HepG2 (cell line): ENCODE measurements around the gene NOC2L. TPM values are rescaled to one million over a fixed set of nuclear protein-coding genes. Genes with fewer than 3 reads are reported as not detected.

Source experiments
- EP300 ChIP-seq, 3 experiments: sonication (generic) in 1 of 3; formaldehyde crosslinking in 1 of 3; IDR thresholded peaks; 2 replicates each; pipeline versions ENCODE4 v1.5.1 to v1.6.1; 2011 to 2020; ENCODE audit warnings: low read depth in 2 of 3, low read length in 2 of 3, borderline replicate concordance in 1 of 3, improper control_type of control experiment in 1 of 3, mild to moderate bottlenecking in 1 of 3, missing genetic modification reagents in 1 of 3, moderate library complexity in 1 of 3
- FOXP4 ChIP-seq: sonication (generic); formaldehyde crosslinking; IDR thresholded peaks from 2 replicates; pipeline ENCODE4 v1.4.0; 2020; ENCODE audit warnings: missing genetic modification reagents
- HDAC6 ChIP-seq: fragments of 200-600 bp; sonication (generic); IDR thresholded peaks from 2 replicates; pipeline ENCODE4 v1.7.0; 2017; ENCODE audit warnings: mild to moderate bottlenecking, antibody characterized with exemption, low read length, low read depth
- MTA3 ChIP-seq: sonication (generic); formaldehyde crosslinking; IDR thresholded peaks from 2 replicates; pipeline ENCODE4 v1.4.0; 2020; ENCODE audit warnings: missing genetic modification reagents
- NCOR1 ChIP-seq: fragments of 200-600 bp; sonication (generic); IDR thresholded peaks from 2 replicates; pipeline ENCODE4 v1.7.0; 2017; ENCODE audit warnings: antibody characterized with exemption, low read length, borderline replicate concordance
- SNRNP70 ChIP-seq: fragments of 200-400 bp; formaldehyde crosslinking; IDR thresholded peaks from 2 replicates; pipeline ENCODE4 v1.6.1; 2017; ENCODE audit warnings: mild to moderate bottlenecking, low read depth, low read length, moderate library complexity
- TCF12 ChIP-seq, 2 experiments: fragments of 450-650 bp in 1 of 2; sonication (generic) in 1 of 2; formaldehyde crosslinking in 1 of 2; IDR thresholded peaks; 2 replicates each; pipeline versions ENCODE4 v1.6.1 to v1.8.0; 2017 to 2022; ENCODE audit warnings: antibody characterized with exemption in 1 of 2, mild to moderate bottlenecking in 1 of 2, missing genetic modification reagents in 1 of 2, moderate library complexity in 1 of 2
- USF2 ChIP-seq, 2 experiments: sonication (generic) in 1 of 2; formaldehyde crosslinking in 1 of 2; IDR thresholded peaks; 2 replicates each; pipeline versions ENCODE4 v1.5.1 to v1.6.1; 2011 to 2020; ENCODE audit warnings: borderline replicate concordance in 1 of 2, low read depth in 1 of 2, low read length in 1 of 2, mild to moderate bottlenecking in 1 of 2, missing genetic modification reagents in 1 of 2, moderate library complexity in 1 of 2
- ZNF101 ChIP-seq: sonication (generic); formaldehyde crosslinking; IDR thresholded peaks from 2 replicates; pipeline ENCODE4 v1.4.0; 2020; ENCODE audit warnings: mild to moderate bottlenecking, low read depth, missing genetic modification reagents, borderline replicate concordance
- ZNF235 ChIP-seq: sonication (generic); formaldehyde crosslinking; IDR thresholded peaks from 2 replicates; pipeline ENCODE4 v1.8.1; 2023; ENCODE audit warnings: mild to moderate bottlenecking, missing genetic modification reagents, borderline replicate concordance
- ZNF260 ChIP-seq: sonication (generic); formaldehyde crosslinking; IDR thresholded peaks from 2 replicates; pipeline ENCODE4 v1.4.0; 2020; ENCODE audit warnings: missing genetic modification reagents, low read depth, mild to moderate bottlenecking, borderline replicate concordance
- ZNF503 ChIP-seq: sonication (generic); formaldehyde crosslinking; IDR thresholded peaks from 2 replicates; pipeline ENCODE4 v1.4.0; 2020; ENCODE audit warnings: missing genetic modification reagents
- ZNF572 ChIP-seq: sonication (generic); formaldehyde crosslinking; IDR thresholded peaks from 2 replicates; pipeline ENCODE4 v1.5.1; 2020; ENCODE audit warnings: mild to moderate bottlenecking, missing genetic modification reagents
- ZNF703 ChIP-seq: sonication (generic); formaldehyde crosslinking; IDR thresholded peaks from 2 replicates; pipeline ENCODE4 v1.5.1; 2020; ENCODE audit warnings: missing genetic modification reagents, mild to moderate bottlenecking, moderate library complexity, borderline replicate concordance
- ZNF878 ChIP-seq: sonication (generic); formaldehyde crosslinking; IDR thresholded peaks from 2 replicates; pipeline ENCODE4 v1.8.1; 2023; ENCODE audit warnings: mild to moderate bottlenecking, missing genetic modification reagents, moderate library complexity
- polyA plus RNA-seq, 8 experiments: library from polyadenylated mRNA; depleted of rRNA in 3 of 8; stranded (reverse) in 7 of 8; unstranded in 1 of 8; fragments of >200 nt; fragmentation: Illumina TruSeq in 4 of 8; extraction: Trizol in 4 of 8; gene quantifications; 2 replicates each; pipeline versions ENCODE4 v1.2.1 to v1.2.3, GENCODE V29; 2011 to 2016; ENCODE audit warnings: low read depth in 4 of 8, missing spikeins in 1 of 8, mixed read lengths in 1 of 8; ENCODE audit not compliant: insufficient read depth in 1 of 8
- total RNA-seq, 5 experiments: library from RNA; depleted of rRNA; stranded (reverse); fragments of >200 nt; fragmentation: Illumina TruSeq; extraction: Trizol; gene quantifications; 2 replicates each; pipeline ENCODE4 v1.2.3, GENCODE V29; 2016; ENCODE audit warnings: low read depth in 1 of 5
- TF ChIP-seq, protein P1 (sequence below): sonication (generic); formaldehyde crosslinking; IDR thresholded peaks from 2 replicates; pipeline ENCODE4 v1.8.0; 2022; ENCODE audit warnings: mild to moderate bottlenecking, missing genetic modification reagents, borderline replicate concordance

NOC2L gene
- total and polyA plus RNA-seq, 2 of the 13 experiments (the other 11 are each of a cell fraction or from before 2014, with no cell fraction given) = 32.0 to 103 TPM

GRCh38 chr1:1000357-1001056 lies 41.5 kb upstream of the NOC2L start (continued):
- TF ChIP-seq SNRNP70 (no peak), HDAC6 (no peak), ZNF260 (CRISPR knock-in tag) (no peak), EP300 (IDR thresholded peaks at IDR 0.05; ENCODE audit: low read depth in 2 of 2, low read length in 2 of 2) (no peak), EP300 (CRISPR knock-in tag; IDR thresholded peaks at IDR 0.05; ENCODE audit: borderline replicate concordance) (peak; percentile 44; the same call in 1 of the 2 replicates), ZNF503 (CRISPR knock-in tag) (peak; percentile 54; the same call in 1 of the 2 replicates), ZNF101 (no peak), NCOR1 (peak; percentile 11; the same call in 1 of the 2 replicates), MTA3 (no peak), USF2 (IDR thresholded peaks at IDR 0.05; ENCODE audit: low read depth, low read length) (peak; percentile 52), USF2 (CRISPR knock-in tag; IDR thresholded peaks at IDR 0.05; ENCODE audit: borderline replicate concordance) (peak; percentile 58; the same call in 1 of the 2 replicates), ZNF703 (CRISPR knock-in tag) (peak; percentile 69; the same call in 1 of the 2 replicates), TCF12 (IDR thresholded peaks at IDR 0.05) (no peak), TCF12 (CRISPR knock-in tag; IDR thresholded peaks at IDR 0.05) (no peak; the same call in none of the 2 replicates), ZNF878 (CRISPR knock-in tag) (no peak), ZNF572 (CRISPR knock-in tag) (no peak), ZNF235 (CRISPR knock-in tag) (no peak), FOXP4 (peak; percentile 24; the same call in 1 of the 2 replicates)
- TF ChIP-seq, protein P1, sequence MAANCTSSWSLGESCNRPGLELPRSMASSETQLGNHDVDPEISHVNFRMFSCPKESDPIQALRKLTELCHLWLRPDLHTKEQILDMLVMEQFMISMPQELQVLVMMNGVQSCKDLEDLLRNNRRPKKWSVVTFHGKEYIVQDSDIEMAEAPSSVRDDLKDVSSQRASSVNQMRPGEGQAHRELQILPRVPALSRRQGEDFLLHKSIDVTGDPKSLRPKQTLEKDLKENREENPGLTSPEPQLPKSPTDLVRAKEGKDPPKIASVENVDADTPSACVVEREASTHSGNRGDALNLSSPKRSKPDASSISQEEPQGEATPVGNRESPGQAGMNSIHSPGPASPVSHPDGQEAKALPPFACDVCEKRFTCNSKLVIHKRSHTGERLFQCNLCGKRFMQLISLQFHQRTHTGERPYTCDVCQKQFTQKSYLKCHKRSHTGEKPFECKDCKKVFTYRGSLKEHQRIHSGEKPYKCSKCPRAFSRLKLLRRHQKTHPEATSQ (CRISPR knock-in tag) = no peak; the same call in none of the 2 replicates
